SJCRH30 (cell line): ENCODE measurements around the gene MYADML2. TPM values are rescaled to one million over a fixed set of nuclear protein-coding genes. Genes with fewer than 3 reads are reported as not detected.
A peak's percentile ranks its signal among the peaks of the same experiment; 100 is the strongest.

ENCODE experiments used
- DNase-seq, 2 experiments: peaks; one replicate each; pipeline ENCODE4 v3.0.0-alpha.2; 2015 to 2020
- H3K27ac ChIP-seq: fragments of 250-450 bp; sonication (Bioruptor Pico); 2 replicates; pipeline ENCODE4 v1.5.1; 2020; ENCODE audit warnings: mild to moderate bottlenecking, moderate library complexity
- H3K27me3 ChIP-seq: fragments of 250-450 bp; sonication (Bioruptor Pico); 2 replicates; pipeline ENCODE4 v1.5.1; 2020; ENCODE audit warnings: mild to moderate bottlenecking, moderate library complexity
- H3K36me3 ChIP-seq: fragments of 250-450 bp; sonication (Bioruptor Pico); 2 replicates; pipeline ENCODE4 v1.5.1; 2020; ENCODE audit warnings: mild to moderate bottlenecking, moderate library complexity
- H3K4me1 ChIP-seq: fragments of 250-450 bp; sonication (Bioruptor Pico); 2 replicates; pipeline ENCODE4 v1.5.1; 2020; ENCODE audit warnings: mild to moderate bottlenecking, moderate library complexity
- H3K4me3 ChIP-seq: fragments of 250-450 bp; sonication (Bioruptor Pico); 2 replicates; pipeline ENCODE4 v1.5.1; 2020; ENCODE audit warnings: mild to moderate bottlenecking, moderate library complexity
- H3K9me3 ChIP-seq: fragments of 250-450 bp; sonication (Bioruptor Pico); replicated peaks from 2 replicates; pipeline ENCODE4 v1.5.1; 2020; ENCODE audit warnings: mild to moderate bottlenecking, moderate library complexity
- total RNA-seq: library from RNA; depleted of rRNA; stranded (reverse); fragments of >200 nt; shearing (Covaris generic); gene quantifications from 2 replicates; pipeline ENCODE4 v1.2.3, GENCODE V29; 2014; rRNA removed

MYADML2 gene
- total RNA-seq, 1 experiment from 2014 or later = 0.85 TPM

GRCh38 chr17:81901167-81902022 is 45.6 kb downstream of the MYADML2 start:
- DNase-seq = no peak
- Histone ChIP-seq H3K4me3 (no peak overlapping the region), H3K9me3 (no peaks in the 10 kb centered on the region), H3K27ac (no peak overlapping the region), H3K27me3 (no peaks in the 10 kb centered on the region), H3K36me3 (peaks cover 25% of the 10 kb centered on the region), H3K4me1 (peaks cover 2% of the 10 kb centered on the region; the same call in 1 of the 2 replicates)

- H3K36me3 ChIP-seq = peaks cover 34% of the 10 kb centered on the region
- H3K9me3 ChIP-seq = no peaks in the 10 kb centered on the region
- DNase-seq = no peak
- peaks cover 2% of the 10 kb centered on the region; the same call in 1 of the 2 replicates for H3K4me1 ChIP-seq
- H3K27ac ChIP-seq = no peak overlapping the region
- no peak overlapping the region for H3K4me3 ChIP-seq
- no peaks in the 10 kb centered on the region for H3K27me3 ChIP-seq
Measured at GRCh38 chr17:81900181-81900820, 46.7 kb downstream of the MYADML2 start.

GRCh38 chr17:81899514-81900166 is 47.4 kb downstream of the MYADML2 start:
- DNase-seq = no peak
- peaks cover 2% of the 10 kb centered on the region; the same call in 1 of the 2 replicates for H3K4me1 ChIP-seq
- no peak overlapping the region for H3K4me3 ChIP-seq
- H3K9me3 ChIP-seq = no peaks in the 10 kb centered on the region
- H3K27me3 ChIP-seq = no peaks in the 10 kb centered on the region
- H3K36me3 ChIP-seq = peaks cover 37% of the 10 kb centered on the region
- H3K27ac ChIP-seq = no peak overlapping the region

- no peak overlapping the region for H3K27ac ChIP-seq
- H3K36me3 ChIP-seq = peaks cover 41% of the 10 kb centered on the region
- H3K4me1 ChIP-seq = peaks cover 2% of the 10 kb centered on the region; the same call in 1 of the 2 replicates
- DNase-seq = no peak
- no peak overlapping the region for H3K4me3 ChIP-seq
- H3K9me3 ChIP-seq = no peaks in the 10 kb centered on the region
- H3K27me3 ChIP-seq = no peaks in the 10 kb centered on the region
Measured at GRCh38 chr17:81898885-81899284, 48.1 kb downstream of the MYADML2 start.

GRCh38 chr17:81898029-81898866 is 48.8 kb downstream of the MYADML2 start:
- Histone ChIP-seq H3K9me3 (no peaks in the 10 kb centered on the region), H3K27me3 (no peaks in the 10 kb centered on the region), H3K4me3 (no peak overlapping the region), H3K4me1 (peaks cover 2% of the 10 kb centered on the region; the same call in 1 of the 2 replicates), H3K36me3 (peaks cover 41% of the 10 kb centered on the region), H3K27ac (no peak overlapping the region)
- no peak for DNase-seq

GRCh38 chr17:81895400-81895799 is 51.6 kb downstream of the MYADML2 start:
- peaks cover 42% of the 10 kb centered on the region for H3K36me3 ChIP-seq

GRCh38 chr17:81891303-81891552 is 55.8 kb downstream of the MYADML2 start:
- H3K27ac ChIP-seq = no peak overlapping the region; the same call in 1 of the 2 replicates
- no peaks in the 10 kb centered on the region for H3K27me3 ChIP-seq
- no peaks in the 10 kb centered on the region for H3K9me3 ChIP-seq
- H3K4me3 ChIP-seq = peak overlapping the region; percentile 63
- DNase-seq = no peak
- H3K36me3 ChIP-seq = peaks cover 59% of the 10 kb centered on the region
- H3K4me1 ChIP-seq = peaks cover 19% of the 10 kb centered on the region

More at GRCh38 chr17:81895400-81895799, 51.6 kb downstream of the MYADML2 start:
- Histone ChIP-seq H3K9me3 (no peaks in the 10 kb centered on the region), H3K27ac (no peak overlapping the region), H3K27me3 (no peaks in the 10 kb centered on the region), H3K4me3 (no peak overlapping the region), H3K4me1 (peaks cover 2% of the 10 kb centered on the region; the same call in 1 of the 2 replicates)
- DNase-seq = peak in 1 of 2 experiments; percentile 43

GRCh38 chr17:81890447-81891302 is 56.4 kb downstream of the MYADML2 start:
- Histone ChIP-seq H3K4me3 (peak overlapping the region; percentile 63), H3K27me3 (no peaks in the 10 kb centered on the region), H3K36me3 (peaks cover 60% of the 10 kb centered on the region), H3K9me3 (no peaks in the 10 kb centered on the region), H3K4me1 (peaks cover 24% of the 10 kb centered on the region), H3K27ac (peak overlapping the region; percentile 67)
- DNase-seq = peak in 1 of 2 experiments; percentile 51

Other genes with a start within 250 kb of the MYADML2 start
- 93.7 and 128 TPM in 2 replicates for gene MRPL12, start 243.9 kb downstream of the MYADML2 start, total RNA-seq
- gene SLC25A10, start 234.9 kb downstream of the MYADML2 start, total RNA-seq = 33.2 and 34.8 TPM in 2 replicates
- 0.04 TPM in 1 of 2 replicates, not detected in the other for gene GCGR, start 143.1 kb downstream of the MYADML2 start, total RNA-seq
- 130 and 146 TPM in 2 replicates for gene MCRIP1, start 113.9 kb downstream of the MYADML2 start, total RNA-seq
- not detected in 2 replicates for gene PPP1R27, start 112.2 kb downstream of the MYADML2 start, total RNA-seq
- gene P4HB, start 86.7 kb downstream of the MYADML2 start, total RNA-seq = 558 and 620 TPM in 2 replicates
- 201 and 216 TPM in 2 replicates for gene ARHGDIA, start 75.9 kb downstream of the MYADML2 start, total RNA-seq
- 512 and 516 TPM in 2 replicates for gene ALYREF, start 55.6 kb downstream of the MYADML2 start, total RNA-seq
- gene ANAPC11, start 55.5 kb downstream of the MYADML2 start, total RNA-seq = 266 and 312 TPM in 2 replicates
- 3.8 and 4.9 TPM in 2 replicates for gene NPB, start 45.0 kb downstream of the MYADML2 start, total RNA-seq
- gene PCYT2, start 35.8 kb downstream of the MYADML2 start, total RNA-seq = 30.2 and 33.0 TPM in 2 replicates
- 20.1 and 23.5 TPM in 2 replicates for gene SIRT7, start 29.1 kb downstream of the MYADML2 start, total RNA-seq
- gene MAFG, start 19.5 kb downstream of the MYADML2 start, total RNA-seq = 27.3 and 29.0 TPM in 2 replicates
- gene PYCR1, start 9.9 kb downstream of the MYADML2 start, total RNA-seq = 152 and 159 TPM in 2 replicates
- gene NOTUM, start 14.0 kb upstream of the MYADML2 start, total RNA-seq = 1.8 and 3.3 TPM in 2 replicates
- gene ASPSCR1, start 30.4 kb upstream of the MYADML2 start, total RNA-seq = 40.6 and 42.6 TPM in 2 replicates
- gene CENPX, start 75.6 kb upstream of the MYADML2 start, total RNA-seq = 116 and 136 TPM in 2 replicates
- gene LRRC45, start 76.1 kb upstream of the MYADML2 start, total RNA-seq = 17.3 and 21.3 TPM in 2 replicates
- gene RAC3, start 84.4 kb upstream of the MYADML2 start, total RNA-seq = 17.9 and 20.8 TPM in 2 replicates
- 110 and 112 TPM in 2 replicates for gene DCXR, start 90.5 kb upstream of the MYADML2 start, total RNA-seq
- 21.8 and 26.5 TPM in 2 replicates for gene RFNG, start 104.6 kb upstream of the MYADML2 start, total RNA-seq
- 168 and 176 TPM in 2 replicates for gene GPS1, start 104.7 kb upstream of the MYADML2 start, total RNA-seq
- gene DUS1L, start 118.6 kb upstream of the MYADML2 start, total RNA-seq = 112 and 126 TPM in 2 replicates
- gene FASN, start 151.0 kb upstream of the MYADML2 start, total RNA-seq = 141 and 151 TPM in 2 replicates